GM12873 (cell line): ENCODE results near the gene TAAR8.
A peak's percentile ranks its signal among the peaks of the same experiment; 100 is the strongest.

Source experiments
- CTCF ChIP-seq: IDR thresholded peaks from 2 replicates; pipeline ENCODE4 v1.5.1; 2012; ENCODE audit warnings: low read depth, mild to moderate bottlenecking, moderate library complexity, low read length, control low read depth; ENCODE audit not compliant: insufficient read depth; ENCODE audit errors: missing control alignments

The TAAR8 gene

GRCh38 chr6:132526461-132526860, 26.0 kb upstream of the TAAR8 start:
- no peak for TF ChIP-seq CTCF

GRCh38 chr6:132527791-132528190, 24.7 kb upstream of the TAAR8 start:
- no peak for TF ChIP-seq CTCF

- peak; percentile 64 for TF ChIP-seq CTCF
Observed at GRCh38 chr6:132530293-132530974, 22.0 kb upstream of the TAAR8 start.

- no peak for TF ChIP-seq CTCF
Observed at GRCh38 chr6:132537145-132537544, 15.3 kb upstream of the TAAR8 start.

GRCh38 chr6:132537977-132538376, 14.5 kb upstream of the TAAR8 start, which contains the start of gene TAAR9:
TSS of gene TAAR9 (plus strand) at chr6:132538277. CDS start at chr6:132538290, 13 bp downstream.
- TF ChIP-seq CTCF: no peak

- TF ChIP-seq CTCF: no peak
Observed at GRCh38 chr6:132544826-132545225, 7.6 kb upstream of the TAAR8 start.

- no peak for TF ChIP-seq CTCF
Observed at GRCh38 chr6:132548746-132549463, 3.6 kb upstream of the TAAR8 start.
